ENCODE results near the gene RAG2.

RAG2 gene

DNA sequence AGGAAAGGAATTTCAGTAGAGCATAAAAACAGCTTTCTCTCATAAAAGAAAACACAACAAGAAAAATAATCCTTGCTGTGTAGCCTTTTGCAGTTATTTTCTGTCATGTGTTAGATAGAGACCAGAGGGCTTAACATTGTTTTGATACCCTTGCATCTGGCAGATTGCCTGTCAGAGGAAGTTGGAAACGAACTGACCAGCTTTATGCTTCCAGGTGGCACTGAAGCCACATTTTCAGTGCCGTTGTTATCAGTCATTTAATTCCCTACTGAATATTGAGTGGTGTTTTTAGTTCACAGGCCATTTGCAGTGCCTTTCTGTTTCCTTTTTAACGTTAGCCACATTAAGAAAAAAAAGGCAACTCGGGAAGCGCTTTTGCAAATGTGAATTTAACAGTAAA, 21.5 kb upstream of the RAG2 start:
- H3K4me3 ChIP-seq (ENCODE audit: low read depth, low read length) = no peak overlapping the region
- H3K36me3 ChIP-seq = no peaks in the 10 kb centered on the region
- no peak overlapping the region for H3K27ac ChIP-seq
- no peak for DNase-seq
- no peaks in the 10 kb centered on the region for H3K27me3 ChIP-seq (ENCODE audit: insufficient read depth, low read depth, severe bottlenecking)
- no peaks in the 10 kb centered on the region for H3K9me3 ChIP-seq (ENCODE audit: severe bottlenecking)
- TF ChIP-seq, protein P1, sequence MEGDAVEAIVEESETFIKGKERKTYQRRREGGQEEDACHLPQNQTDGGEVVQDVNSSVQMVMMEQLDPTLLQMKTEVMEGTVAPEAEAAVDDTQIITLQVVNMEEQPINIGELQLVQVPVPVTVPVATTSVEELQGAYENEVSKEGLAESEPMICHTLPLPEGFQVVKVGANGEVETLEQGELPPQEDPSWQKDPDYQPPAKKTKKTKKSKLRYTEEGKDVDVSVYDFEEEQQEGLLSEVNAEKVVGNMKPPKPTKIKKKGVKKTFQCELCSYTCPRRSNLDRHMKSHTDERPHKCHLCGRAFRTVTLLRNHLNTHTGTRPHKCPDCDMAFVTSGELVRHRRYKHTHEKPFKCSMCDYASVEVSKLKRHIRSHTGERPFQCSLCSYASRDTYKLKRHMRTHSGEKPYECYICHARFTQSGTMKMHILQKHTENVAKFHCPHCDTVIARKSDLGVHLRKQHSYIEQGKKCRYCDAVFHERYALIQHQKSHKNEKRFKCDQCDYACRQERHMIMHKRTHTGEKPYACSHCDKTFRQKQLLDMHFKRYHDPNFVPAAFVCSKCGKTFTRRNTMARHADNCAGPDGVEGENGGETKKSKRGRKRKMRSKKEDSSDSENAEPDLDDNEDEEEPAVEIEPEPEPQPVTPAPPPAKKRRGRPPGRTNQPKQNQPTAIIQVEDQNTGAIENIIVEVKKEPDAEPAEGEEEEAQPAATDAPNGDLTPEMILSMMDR (IDR thresholded peaks at IDR 0.05; ENCODE audit: low read depth, low read length) = no peak

DNA sequence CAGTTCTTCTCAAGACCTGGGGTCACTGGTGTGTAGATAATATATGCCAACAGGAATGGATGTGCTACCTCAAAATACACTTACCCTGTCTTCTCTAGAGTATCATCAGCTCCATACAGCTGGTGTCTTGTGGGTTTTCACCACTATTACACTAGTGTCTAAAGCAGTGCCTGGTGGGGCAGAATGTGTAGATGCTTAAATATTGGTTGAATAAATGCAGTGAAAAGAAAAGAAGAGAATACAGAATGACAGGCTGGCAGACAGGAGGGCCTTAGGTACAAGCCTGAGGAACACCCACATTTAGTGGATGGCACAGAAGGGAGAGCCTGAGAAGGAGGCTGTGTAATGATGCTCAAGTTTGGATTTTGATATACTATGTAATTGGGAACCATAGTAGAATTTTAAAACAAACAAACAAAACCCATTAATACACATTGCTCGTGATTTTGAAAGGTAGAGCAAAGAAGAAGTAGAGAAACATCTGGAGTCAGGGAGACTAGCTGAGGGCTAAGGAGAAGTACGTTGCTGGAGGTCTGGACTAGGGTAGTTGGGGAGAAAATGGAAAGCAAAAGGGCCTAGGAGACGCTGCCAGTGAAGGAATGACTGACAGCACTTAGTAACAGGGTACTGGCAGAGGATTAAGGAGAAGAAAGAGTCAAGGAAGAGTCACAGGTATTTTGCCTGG, 20.5 kb upstream of the RAG2 start:
- no peaks in the 10 kb centered on the region for H3K9me3 ChIP-seq (ENCODE audit: severe bottlenecking)
- H3K36me3 ChIP-seq = no peaks in the 10 kb centered on the region
- no peak overlapping the region for H3K4me3 ChIP-seq (ENCODE audit: low read depth, low read length)
- H3K27ac ChIP-seq = no peak overlapping the region
- no peaks in the 10 kb centered on the region for H3K27me3 ChIP-seq (ENCODE audit: insufficient read depth, low read depth, severe bottlenecking)
- no peak for DNase-seq
- TF ChIP-seq, protein P1 (IDR thresholded peaks at IDR 0.05; ENCODE audit: low read depth, low read length) = no peak

DNA sequence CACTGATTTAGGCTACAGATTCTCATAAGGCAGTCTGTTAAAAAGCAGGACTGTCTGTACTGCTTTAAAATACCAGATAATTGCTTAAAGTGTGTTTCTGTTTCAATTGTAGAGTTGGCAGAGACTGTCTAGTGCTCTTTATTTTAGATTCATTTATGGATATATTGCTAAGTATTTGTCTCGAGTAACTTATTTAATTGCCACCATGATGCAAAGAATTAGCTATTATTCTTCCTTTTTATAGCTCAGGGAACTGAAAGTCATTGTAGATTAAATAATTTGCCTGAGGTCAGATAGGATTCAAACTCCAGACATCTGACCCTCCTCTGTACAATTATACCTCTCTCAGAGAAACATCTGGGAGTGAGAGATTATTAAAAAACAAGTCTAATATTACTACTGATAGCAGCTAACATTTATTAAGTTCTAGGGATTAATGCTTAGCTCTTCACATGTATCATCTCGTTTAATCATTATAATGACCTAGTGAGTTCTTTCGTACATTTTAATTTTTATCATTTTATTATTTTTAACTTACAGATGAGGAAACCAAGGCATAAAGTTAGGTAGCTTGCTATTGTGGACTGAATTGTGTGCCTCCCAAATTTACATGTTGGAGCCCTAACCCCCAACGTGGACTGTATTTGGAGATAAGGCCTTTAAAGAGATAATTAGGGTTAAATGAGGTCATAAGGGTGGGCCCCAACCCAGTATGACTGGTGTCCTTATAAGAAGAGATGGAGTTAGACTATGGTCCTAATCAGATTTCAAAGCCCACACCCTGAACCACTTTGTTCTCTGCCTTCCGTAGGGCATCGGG, 19.7 kb upstream of the RAG2 start:
- Histone ChIP-seq H3K4me3 (ENCODE audit: low read depth, low read length) (no peak overlapping the region), H3K36me3 (no peaks in the 10 kb centered on the region), H3K27ac (no peak overlapping the region), H3K27me3 (ENCODE audit: insufficient read depth, low read depth, severe bottlenecking) (no peaks in the 10 kb centered on the region), H3K9me3 (ENCODE audit: severe bottlenecking) (no peaks in the 10 kb centered on the region)
- no peak for DNase-seq
- TF ChIP-seq, protein P1 (IDR thresholded peaks at IDR 0.05; ENCODE audit: low read depth, low read length) = no peak

DNA sequence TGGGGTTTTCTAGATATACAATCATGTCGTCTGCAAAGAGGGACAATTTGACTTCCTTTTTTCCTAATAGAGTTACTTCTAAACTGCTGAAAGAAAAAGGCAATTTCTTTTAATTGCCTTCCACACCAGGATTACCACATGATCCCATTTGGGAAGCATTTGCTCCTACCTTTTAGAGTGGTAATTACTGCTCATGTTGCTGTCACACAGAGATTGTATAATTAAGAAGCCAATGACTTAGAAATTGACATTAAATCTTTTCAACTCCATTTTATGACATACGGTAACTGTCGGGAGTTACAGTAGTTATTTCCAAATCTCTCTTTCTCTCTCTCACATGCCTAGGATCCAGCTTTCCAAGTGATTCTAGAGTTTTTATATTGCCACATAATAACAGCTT, 17.8 kb upstream of the RAG2 start:
- TF ChIP-seq, protein P1 (IDR thresholded peaks at IDR 0.05; ENCODE audit: low read depth, low read length) = no peak
- Histone ChIP-seq H3K4me3 (ENCODE audit: low read depth, low read length) (no peak overlapping the region), H3K36me3 (no peaks in the 10 kb centered on the region), H3K27me3 (ENCODE audit: insufficient read depth, low read depth, severe bottlenecking) (no peaks in the 10 kb centered on the region), H3K9me3 (ENCODE audit: severe bottlenecking) (no peaks in the 10 kb centered on the region), H3K27ac (no peak overlapping the region)
- no peak for DNase-seq

DNA sequence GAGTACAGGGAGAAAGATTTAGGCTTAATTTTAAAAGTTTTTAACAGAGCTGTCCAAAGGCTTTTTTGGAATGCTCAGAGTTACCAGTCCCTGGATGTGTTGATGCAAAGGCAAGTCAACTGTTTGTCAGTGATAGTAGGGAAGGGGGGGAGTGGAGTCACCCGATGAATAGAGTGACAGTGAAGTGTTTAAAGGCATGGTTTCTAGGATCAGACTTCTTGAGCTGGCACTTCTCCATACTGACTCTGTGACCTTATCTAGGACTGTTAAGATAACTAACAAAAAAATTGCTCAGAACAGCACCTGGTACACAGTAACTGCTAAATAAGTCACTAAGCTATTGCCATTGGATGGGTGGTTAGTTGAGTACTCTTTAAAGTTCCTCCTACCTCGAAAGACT, 11.3 kb upstream of the RAG2 start:
- Histone ChIP-seq H3K27me3 (ENCODE audit: insufficient read depth, low read depth, severe bottlenecking) (no peaks in the 10 kb centered on the region), H3K27ac (no peak overlapping the region), H3K4me3 (ENCODE audit: low read depth, low read length) (no peak overlapping the region), H3K9me3 (ENCODE audit: severe bottlenecking) (no peaks in the 10 kb centered on the region), H3K36me3 (no peaks in the 10 kb centered on the region)
- DNase-seq = no peak
- TF ChIP-seq, protein P1 (IDR thresholded peaks at IDR 0.05; ENCODE audit: low read depth, low read length) = no peak
